Measurements from ENCODE around the gene VAC14.

Gene VAC14

DNA sequence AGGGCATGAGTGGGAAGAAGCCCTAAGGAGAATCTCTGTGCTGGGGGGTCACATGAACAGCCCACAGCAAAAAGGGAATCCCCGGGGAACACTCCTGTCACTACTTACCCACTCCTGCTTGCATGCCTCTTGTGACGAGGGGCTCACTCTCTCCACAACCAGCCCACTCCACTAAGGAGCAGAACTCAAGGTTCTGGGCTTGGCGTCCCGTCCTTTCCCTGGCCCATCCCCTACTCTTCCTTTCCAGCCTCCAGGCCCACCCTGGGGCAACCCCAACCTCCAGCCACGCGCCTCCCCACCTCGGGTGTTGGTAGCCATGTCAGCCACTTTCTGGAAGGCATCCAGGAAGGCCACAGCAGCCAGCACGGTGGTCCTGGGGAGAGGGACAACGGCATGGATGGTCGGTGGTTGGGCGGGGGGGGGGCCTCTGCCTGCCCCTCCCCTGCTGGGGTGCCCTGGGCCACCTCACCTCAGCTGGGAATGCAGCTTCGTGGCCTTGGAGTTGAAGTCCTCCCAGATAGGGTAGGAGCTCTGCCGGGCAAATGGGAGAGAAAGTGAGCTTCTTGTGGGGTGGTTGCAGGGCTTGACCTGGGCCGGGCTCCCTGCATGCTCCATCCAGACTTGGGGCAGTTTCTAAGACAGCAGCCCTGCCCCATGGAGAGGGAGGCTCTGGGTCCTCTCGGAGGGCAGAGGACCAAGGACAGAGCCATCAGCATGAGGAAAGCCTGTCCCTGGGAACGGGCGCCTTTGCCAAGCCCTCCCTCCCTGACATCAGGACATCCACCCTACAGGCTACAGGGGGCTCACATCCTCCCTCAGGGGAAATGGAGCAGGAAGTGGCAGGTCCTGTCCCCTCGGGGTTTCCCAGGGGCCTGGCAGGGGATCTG, 120.2 kb downstream of the VAC14 start:
- Mint-ChIP-seq H3K27me3 (ENCODE audit: low read depth, poor library complexity) (no peaks in the 10 kb centered on the region), H3K4me3 (no peak overlapping the region), H3K27ac (no peak overlapping the region), H3K36me3 (ENCODE audit: low read depth) (peaks cover 13% of the 10 kb centered on the region), H3K9me3 (no peaks in the 10 kb centered on the region), H3K4me1 (peaks cover 17% of the 10 kb centered on the region)
- no peak for DNase-seq
- TF ChIP-seq, protein P1, sequence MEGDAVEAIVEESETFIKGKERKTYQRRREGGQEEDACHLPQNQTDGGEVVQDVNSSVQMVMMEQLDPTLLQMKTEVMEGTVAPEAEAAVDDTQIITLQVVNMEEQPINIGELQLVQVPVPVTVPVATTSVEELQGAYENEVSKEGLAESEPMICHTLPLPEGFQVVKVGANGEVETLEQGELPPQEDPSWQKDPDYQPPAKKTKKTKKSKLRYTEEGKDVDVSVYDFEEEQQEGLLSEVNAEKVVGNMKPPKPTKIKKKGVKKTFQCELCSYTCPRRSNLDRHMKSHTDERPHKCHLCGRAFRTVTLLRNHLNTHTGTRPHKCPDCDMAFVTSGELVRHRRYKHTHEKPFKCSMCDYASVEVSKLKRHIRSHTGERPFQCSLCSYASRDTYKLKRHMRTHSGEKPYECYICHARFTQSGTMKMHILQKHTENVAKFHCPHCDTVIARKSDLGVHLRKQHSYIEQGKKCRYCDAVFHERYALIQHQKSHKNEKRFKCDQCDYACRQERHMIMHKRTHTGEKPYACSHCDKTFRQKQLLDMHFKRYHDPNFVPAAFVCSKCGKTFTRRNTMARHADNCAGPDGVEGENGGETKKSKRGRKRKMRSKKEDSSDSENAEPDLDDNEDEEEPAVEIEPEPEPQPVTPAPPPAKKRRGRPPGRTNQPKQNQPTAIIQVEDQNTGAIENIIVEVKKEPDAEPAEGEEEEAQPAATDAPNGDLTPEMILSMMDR (IDR thresholded peaks at IDR 0.05), result no peak

DNA sequence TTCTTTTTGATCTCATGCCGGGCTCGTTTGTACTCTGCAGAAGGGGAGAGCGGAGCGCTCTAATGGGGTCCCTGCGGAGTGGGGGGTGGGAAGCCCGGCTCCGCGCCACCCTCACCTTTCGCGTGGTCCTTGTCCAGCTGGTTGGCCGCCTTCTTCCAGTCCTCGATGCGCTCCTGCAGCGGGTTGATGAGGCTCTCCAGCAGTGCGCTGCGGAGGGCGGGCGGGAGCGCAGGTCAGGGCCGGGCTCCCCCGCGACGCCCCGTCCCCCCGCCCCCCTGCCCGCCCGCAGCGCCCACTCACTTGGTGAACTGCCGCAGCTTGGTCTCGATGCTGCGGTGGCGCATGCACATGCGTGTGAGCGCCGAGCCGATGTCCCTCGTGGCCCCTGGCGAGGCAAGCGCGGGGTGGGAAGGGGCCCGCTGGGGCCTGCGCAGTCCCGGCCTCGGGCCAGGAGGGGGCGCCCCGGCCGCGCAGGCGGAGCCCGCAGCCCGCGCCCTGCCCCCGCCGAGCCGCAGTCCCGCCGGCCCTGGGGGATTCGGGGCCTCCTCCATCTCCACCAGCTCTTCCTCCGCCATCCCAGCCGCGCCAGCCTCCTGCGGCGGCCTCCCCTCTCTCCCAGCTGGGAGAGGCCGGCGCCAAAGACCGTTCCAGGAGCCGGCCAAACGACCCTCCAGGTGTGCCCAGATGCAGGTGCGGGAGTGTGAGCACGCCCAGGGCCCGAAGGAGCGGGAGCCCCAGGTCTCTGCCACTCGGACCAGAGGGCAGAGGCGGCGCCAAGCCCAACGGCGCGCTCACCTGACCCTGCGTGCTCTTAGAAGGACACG, 121.1 kb downstream of the VAC14 start:
- peak; percentile 73 for DNase-seq
- no peak overlapping the region for H3K27ac Mint-ChIP-seq
- H3K27me3 Mint-ChIP-seq (ENCODE audit: low read depth, poor library complexity), result no peaks in the 10 kb centered on the region
- TF ChIP-seq, protein P1 (IDR thresholded peaks at IDR 0.05), result peak; percentile 15
- H3K9me3 Mint-ChIP-seq, result no peaks in the 10 kb centered on the region
- peaks cover 18% of the 10 kb centered on the region for H3K36me3 Mint-ChIP-seq (ENCODE audit: low read depth)
- no peak overlapping the region for H3K4me3 Mint-ChIP-seq
- peaks cover 17% of the 10 kb centered on the region for H3K4me1 Mint-ChIP-seq

DNA sequence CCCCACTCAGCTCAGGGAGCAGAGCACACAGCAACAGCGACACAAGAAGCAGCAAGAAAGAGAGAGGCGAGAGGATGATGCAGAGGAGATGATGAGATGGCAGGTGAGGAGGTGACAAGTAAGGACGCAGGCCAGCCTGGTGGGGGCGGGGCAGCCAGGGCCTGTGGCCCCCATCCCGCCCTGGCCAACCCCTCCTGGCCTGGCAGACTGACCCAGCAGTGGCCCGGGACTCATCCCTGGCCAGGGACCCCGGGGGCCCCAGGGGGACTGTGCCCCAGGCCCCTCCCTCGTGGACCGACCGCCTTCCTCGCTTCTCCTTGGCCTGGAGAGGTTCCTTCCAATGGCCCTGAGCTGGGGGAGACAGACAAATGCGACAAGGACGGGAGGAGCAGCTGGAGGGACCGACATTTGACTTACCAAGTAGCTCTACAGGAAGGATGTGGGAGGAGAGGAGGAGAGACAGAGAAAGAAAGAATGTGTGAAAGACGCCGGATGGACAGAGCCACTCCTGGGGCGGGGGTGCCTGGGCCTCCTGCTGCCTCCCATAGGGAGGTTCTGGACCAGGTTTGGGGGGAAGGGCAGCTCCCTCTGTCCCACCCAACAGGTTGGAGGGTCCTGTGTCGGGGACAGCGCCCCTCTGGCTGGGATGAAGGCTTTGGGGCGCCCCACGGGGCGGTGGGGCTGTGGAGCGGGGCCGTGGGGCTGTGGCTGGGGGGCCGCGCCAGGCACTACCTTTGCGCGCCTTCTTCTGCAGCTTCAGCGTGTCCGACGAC, 121.9 kb downstream of the VAC14 start:
- Mint-ChIP-seq H3K4me1 (peaks cover 16% of the 10 kb centered on the region), H3K27me3 (ENCODE audit: low read depth, poor library complexity) (no peaks in the 10 kb centered on the region), H3K9me3 (no peaks in the 10 kb centered on the region), H3K36me3 (ENCODE audit: low read depth) (peaks cover 18% of the 10 kb centered on the region), H3K4me3 (no peak overlapping the region), H3K27ac (no peak overlapping the region)
- TF ChIP-seq, protein P1 (IDR thresholded peaks at IDR 0.05), result no peak
- DNase-seq, result no peak

DNA sequence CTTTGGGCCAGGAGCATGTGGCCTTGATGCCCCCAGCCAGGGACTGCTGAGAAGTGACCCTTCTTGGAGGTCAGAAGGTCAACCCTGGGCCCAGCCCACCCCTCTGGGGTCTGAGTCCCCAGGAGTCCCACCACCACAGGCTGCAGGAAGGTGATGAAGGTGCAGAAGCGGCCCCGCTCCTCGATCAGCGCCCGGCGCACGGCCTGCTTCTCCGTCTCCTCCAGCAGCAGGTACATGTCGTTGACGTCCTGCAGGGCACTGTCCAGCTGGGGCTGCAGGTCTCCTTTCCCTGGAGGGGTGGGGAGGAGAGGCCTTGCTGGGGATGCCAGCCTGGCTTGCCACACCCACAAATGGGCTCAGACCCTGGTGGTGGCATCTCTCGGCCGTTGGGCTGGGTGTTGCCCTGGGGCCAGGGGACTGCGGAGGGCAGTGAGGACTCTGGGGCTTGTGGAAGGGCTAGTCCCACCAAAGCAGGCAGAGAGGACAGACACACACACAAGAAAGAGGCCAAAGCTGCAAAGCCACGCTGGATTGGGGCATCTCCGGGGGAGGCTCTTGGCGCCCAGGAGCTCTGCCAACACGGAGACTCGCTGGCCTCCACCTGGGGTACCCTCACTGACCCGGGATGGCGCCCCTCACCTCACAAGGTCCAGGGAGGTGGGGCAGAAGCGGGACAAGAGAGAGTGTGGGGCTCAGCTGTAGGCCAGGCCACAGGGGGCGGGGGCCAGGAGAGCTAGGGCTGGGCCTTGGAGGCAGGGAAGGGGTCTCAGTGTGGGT, 122.6 kb downstream of the VAC14 start:
- Mint-ChIP-seq H3K27me3 (ENCODE audit: low read depth, poor library complexity) (no peaks in the 10 kb centered on the region), H3K9me3 (no peaks in the 10 kb centered on the region), H3K27ac (no peak overlapping the region), H3K4me3 (no peak overlapping the region), H3K4me1 (peaks cover 12% of the 10 kb centered on the region), H3K36me3 (ENCODE audit: low read depth) (peaks cover 25% of the 10 kb centered on the region)
- no peak for DNase-seq
- TF ChIP-seq, protein P1 (IDR thresholded peaks at IDR 0.05), result no peak

DNA sequence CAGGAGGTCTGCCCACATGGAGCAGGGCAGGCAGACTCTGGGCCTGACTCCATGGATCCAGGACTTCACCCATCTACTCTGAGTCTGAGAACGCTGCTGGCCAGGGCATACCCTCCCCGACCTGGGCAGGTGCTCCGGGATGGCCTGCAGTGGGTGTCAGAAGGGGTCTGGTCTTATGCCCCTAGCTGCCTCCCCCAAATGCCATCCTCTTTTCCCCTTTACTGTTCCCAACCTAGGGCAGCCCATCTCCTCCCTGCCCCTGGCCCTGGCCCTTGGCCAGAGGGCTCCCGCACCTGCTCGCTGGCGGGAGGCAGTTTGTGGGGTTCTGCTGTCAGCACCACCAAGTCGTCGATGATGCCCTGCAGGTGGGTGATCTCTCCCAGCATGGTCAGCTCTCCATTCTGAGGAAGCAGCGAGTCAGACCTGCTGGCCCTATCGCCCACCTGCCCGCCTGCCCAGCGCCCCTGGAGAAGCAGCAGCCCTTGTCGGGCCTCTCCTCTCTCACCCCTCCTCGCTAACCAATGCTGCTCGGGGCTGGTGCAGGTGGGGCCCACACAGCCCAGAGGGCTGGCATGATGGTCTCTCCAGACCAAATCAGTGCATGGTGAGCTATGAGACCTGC, 123.3 kb downstream of the VAC14 start:
- Mint-ChIP-seq H3K36me3 (ENCODE audit: low read depth) (peaks cover 32% of the 10 kb centered on the region), H3K27ac (no peak overlapping the region), H3K27me3 (ENCODE audit: low read depth, poor library complexity) (no peaks in the 10 kb centered on the region), H3K4me1 (peaks cover 8% of the 10 kb centered on the region), H3K4me3 (no peak overlapping the region), H3K9me3 (no peaks in the 10 kb centered on the region)
- no peak for DNase-seq
- TF ChIP-seq, protein P1 (IDR thresholded peaks at IDR 0.05), result no peak

All from nephron progenitor cell (in vitro differentiated cells).